MM.1S (cell line): ENCODE data around the gene SLC6A12.

Experiments used
- EZH2 ChIP-seq: fragments of 300-600 bp; sonication (generic); optimal IDR thresholded peaks from 2 replicates; pipeline ENCODE3; 2017; ENCODE audit warnings: low read depth, mild to moderate bottlenecking, antibody characterized with exemption, low read length, mixed read lengths
- EZH2phosphoT487 ChIP-seq: fragments of 300-600 bp; sonication (generic); IDR thresholded peaks from 2 replicates; pipeline ENCODE4 v1.6.1; 2018; ENCODE audit warnings: antibody characterized with exemption, low read length
- TF ChIP-seq, protein P1 (sequence below): fragments of 300-600 bp; sonication (generic); IDR thresholded peaks from 2 replicates; pipeline ENCODE4 v1.5.1; 2016; ENCODE audit warnings: antibody characterized with exemption, low read length, mixed read lengths

GRCh38 chr12:147242-147641 lies 66.7 kb downstream of the SLC6A12 start:
- TF ChIP-seq, protein P1, sequence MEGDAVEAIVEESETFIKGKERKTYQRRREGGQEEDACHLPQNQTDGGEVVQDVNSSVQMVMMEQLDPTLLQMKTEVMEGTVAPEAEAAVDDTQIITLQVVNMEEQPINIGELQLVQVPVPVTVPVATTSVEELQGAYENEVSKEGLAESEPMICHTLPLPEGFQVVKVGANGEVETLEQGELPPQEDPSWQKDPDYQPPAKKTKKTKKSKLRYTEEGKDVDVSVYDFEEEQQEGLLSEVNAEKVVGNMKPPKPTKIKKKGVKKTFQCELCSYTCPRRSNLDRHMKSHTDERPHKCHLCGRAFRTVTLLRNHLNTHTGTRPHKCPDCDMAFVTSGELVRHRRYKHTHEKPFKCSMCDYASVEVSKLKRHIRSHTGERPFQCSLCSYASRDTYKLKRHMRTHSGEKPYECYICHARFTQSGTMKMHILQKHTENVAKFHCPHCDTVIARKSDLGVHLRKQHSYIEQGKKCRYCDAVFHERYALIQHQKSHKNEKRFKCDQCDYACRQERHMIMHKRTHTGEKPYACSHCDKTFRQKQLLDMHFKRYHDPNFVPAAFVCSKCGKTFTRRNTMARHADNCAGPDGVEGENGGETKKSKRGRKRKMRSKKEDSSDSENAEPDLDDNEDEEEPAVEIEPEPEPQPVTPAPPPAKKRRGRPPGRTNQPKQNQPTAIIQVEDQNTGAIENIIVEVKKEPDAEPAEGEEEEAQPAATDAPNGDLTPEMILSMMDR = no peak
- TF ChIP-seq EZH2phosphoT487 = no peak
- no peak for TF ChIP-seq EZH2
